HG03442 (cell line): ENCODE data around the gene HSF5.

Experiments
- ATAC-seq: cut with Tn5 transposase; IDR thresholded peaks from one replicate; pipeline ENCODE4 v1.9.1; 2021; ENCODE audit warnings: mild to moderate bottlenecking, moderate library complexity; ENCODE audit not compliant: unreplicated experiment

HSF5 gene

GRCh38 chr17:58371300-58371950 is 116.8 kb downstream of the HSF5 start:
- no peak for ATAC-seq

- ATAC-seq: no peak
Observed at GRCh38 chr17:58370716-58371115, 117.5 kb downstream of the HSF5 start.

- ATAC-seq: no peak
Observed at GRCh38 chr17:58370309-58370708, 117.9 kb downstream of the HSF5 start.
